Measurements from ENCODE around the gene GRID2.

DNA sequence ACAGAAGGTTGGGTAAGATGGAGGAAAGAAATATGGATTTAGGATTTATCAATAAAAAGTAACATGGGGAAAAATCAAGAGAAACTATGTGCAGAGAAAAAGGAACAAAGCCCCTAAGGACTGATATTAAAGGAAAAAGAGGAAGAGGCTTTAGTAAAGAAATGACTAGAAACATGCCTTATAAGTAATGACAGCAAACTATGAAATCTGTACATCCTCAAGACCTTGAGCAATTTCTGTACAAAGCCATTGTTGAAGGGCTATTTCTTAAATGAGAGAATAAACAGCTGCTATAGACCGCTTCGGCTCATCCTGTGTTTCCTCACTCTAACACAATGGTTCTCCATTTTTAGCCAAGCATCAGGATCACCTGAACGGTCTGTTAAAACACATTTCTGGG, 1344.5 kb downstream of the GRID2 start:
- TF ChIP-seq ZFP30 (CRISPR knock-in tag; IDR thresholded peaks at IDR 0.05): no peak
- no peak for TF ChIP-seq ZFP3 (CRISPR knock-in tag; IDR thresholded peaks at IDR 0.05)
- TF ChIP-seq ZNF565 (CRISPR knock-in tag; conservative IDR thresholded peaks at IDR 0.05; ENCODE audit: low read depth): no peak
- no peak for TF ChIP-seq ZNF70 (CRISPR knock-in tag; IDR thresholded peaks at IDR 0.05)
- TF ChIP-seq, protein P1, sequence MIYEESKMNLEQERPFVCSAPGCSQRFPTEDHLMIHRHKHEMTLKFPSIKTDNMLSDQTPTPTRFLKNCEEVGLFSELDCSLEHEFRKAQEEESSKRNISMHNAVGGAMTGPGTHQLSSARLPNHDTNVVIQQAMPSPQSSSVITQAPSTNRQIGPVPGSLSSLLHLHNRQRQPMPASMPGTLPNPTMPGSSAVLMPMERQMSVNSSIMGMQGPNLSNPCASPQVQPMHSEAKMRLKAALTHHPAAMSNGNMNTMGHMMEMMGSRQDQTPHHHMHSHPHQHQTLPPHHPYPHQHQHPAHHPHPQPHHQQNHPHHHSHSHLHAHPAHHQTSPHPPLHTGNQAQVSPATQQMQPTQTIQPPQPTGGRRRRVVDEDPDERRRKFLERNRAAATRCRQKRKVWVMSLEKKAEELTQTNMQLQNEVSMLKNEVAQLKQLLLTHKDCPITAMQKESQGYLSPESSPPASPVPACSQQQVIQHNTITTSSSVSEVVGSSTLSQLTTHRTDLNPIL (CRISPR knock-in tag; IDR thresholded peaks at IDR 0.05; ENCODE audit: low read depth): no peak
- TF ChIP-seq, protein P2, sequence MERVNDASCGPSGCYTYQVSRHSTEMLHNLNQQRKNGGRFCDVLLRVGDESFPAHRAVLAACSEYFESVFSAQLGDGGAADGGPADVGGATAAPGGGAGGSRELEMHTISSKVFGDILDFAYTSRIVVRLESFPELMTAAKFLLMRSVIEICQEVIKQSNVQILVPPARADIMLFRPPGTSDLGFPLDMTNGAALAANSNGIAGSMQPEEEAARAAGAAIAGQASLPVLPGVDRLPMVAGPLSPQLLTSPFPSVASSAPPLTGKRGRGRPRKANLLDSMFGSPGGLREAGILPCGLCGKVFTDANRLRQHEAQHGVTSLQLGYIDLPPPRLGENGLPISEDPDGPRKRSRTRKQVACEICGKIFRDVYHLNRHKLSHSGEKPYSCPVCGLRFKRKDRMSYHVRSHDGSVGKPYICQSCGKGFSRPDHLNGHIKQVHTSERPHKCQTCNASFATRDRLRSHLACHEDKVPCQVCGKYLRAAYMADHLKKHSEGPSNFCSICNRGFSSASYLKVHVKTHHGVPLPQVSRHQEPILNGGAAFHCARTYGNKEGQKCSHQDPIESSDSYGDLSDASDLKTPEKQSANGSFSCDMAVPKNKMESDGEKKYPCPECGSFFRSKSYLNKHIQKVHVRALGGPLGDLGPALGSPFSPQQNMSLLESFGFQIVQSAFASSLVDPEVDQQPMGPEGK (CRISPR knock-in tag; IDR thresholded peaks at IDR 0.05; ENCODE audit: borderline replicate concordance): no peak
- no peak for TF ChIP-seq GLIS3 (CRISPR knock-in tag; IDR thresholded peaks at IDR 0.05)
- TF ChIP-seq RARB (CRISPR knock-in tag; IDR thresholded peaks at IDR 0.05): no peak
- no peak for TF ChIP-seq PPARA (CRISPR knock-in tag; IDR thresholded peaks at IDR 0.05; ENCODE audit: borderline replicate concordance)
- TF ChIP-seq TCF4 (CRISPR knock-in tag; IDR thresholded peaks at IDR 0.05; ENCODE audit: borderline replicate concordance): no peak
- no peak for TF ChIP-seq CSRNP3 (CRISPR knock-in tag; IDR thresholded peaks at IDR 0.05)
- TF ChIP-seq, protein P3, sequence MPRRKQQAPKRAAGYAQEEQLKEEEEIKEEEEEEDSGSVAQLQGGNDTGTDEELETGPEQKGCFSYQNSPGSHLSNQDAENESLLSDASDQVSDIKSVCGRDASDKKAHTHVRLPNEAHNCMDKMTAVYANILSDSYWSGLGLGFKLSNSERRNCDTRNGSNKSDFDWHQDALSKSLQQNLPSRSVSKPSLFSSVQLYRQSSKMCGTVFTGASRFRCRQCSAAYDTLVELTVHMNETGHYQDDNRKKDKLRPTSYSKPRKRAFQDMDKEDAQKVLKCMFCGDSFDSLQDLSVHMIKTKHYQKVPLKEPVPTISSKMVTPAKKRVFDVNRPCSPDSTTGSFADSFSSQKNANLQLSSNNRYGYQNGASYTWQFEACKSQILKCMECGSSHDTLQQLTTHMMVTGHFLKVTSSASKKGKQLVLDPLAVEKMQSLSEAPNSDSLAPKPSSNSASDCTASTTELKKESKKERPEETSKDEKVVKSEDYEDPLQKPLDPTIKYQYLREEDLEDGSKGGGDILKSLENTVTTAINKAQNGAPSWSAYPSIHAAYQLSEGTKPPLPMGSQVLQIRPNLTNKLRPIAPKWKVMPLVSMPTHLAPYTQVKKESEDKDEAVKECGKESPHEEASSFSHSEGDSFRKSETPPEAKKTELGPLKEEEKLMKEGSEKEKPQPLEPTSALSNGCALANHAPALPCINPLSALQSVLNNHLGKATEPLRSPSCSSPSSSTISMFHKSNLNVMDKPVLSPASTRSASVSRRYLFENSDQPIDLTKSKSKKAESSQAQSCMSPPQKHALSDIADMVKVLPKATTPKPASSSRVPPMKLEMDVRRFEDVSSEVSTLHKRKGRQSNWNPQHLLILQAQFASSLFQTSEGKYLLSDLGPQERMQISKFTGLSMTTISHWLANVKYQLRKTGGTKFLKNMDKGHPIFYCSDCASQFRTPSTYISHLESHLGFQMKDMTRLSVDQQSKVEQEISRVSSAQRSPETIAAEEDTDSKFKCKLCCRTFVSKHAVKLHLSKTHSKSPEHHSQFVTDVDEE (CRISPR knock-in tag; IDR thresholded peaks at IDR 0.05): no peak
- TF ChIP-seq TOX (CRISPR knock-in tag; IDR thresholded peaks at IDR 0.05; ENCODE audit: borderline replicate concordance): no peak

All from SK-N-SH treated with all-trans-retinoic acid at 6 μM for 48 hours (cell line).